ELR (cell line): ENCODE results near the gene CCL20.

Experiments
- DNase-seq: peaks from one replicate; pipeline ENCODE4 v3.0.0-alpha.2; 2015; ENCODE audit warnings: low read depth

The CCL20 gene

DNA sequence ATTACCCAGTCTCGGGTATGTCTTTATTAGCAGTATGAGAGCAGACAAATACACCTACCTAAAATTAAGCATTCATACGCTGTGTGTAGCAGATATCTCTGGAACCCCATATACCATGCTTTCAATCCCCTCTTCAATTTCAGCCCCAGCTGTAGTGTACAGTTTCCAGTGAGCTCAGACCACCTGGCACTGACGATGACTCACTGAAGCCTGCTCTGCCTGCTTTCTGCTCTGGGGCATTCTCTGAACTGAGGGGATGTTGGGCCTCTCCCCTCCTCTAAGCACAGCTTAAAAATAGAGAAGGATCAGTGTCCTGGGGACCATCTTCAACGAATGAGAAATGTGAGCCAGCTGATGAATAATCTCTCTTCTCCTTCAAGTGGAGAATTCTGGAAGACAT is 8.7 kb upstream of the CCL20 start:
- DNase-seq: peak; percentile 31

DNA sequence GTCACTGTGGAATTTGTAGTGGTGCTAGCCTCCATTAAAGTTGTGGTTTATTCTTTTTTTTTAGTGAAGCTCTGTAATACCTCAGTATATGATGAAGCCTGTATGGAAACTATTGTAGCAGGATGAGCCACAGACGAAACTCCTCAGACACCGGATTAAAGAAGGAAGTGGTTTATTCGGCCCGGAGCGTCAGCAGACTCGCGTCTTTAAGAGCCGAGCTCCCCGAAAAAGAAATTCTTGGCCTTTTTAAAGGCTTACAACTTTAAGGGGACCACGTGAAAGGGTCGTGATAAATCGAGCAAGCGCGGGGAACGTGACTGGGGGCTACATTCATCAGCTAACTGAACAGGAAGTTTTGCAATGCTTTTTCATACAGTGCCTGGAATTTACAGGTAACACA is 8.1 kb upstream of the CCL20 start:
- no peak for DNase-seq

DNA sequence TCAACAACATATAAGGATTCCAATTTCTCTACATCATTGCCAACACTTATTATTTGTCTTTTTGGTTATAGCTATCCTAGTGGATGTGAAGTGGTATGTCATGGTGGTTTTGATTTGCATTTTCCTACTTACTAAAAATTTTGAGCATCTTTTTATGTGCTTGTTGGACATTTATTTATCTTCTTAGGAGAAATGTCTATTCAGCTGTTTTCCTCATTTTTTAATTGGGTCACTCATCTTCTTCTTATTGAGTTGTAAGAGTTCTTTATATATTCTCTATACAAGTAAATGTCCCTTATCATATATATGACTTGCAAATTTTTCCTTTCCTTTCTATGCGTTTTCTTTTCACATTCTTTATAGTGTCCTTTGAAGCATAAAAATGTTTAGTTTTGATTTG is 4.7 kb upstream of the CCL20 start:
- DNase-seq: no peak

DNA sequence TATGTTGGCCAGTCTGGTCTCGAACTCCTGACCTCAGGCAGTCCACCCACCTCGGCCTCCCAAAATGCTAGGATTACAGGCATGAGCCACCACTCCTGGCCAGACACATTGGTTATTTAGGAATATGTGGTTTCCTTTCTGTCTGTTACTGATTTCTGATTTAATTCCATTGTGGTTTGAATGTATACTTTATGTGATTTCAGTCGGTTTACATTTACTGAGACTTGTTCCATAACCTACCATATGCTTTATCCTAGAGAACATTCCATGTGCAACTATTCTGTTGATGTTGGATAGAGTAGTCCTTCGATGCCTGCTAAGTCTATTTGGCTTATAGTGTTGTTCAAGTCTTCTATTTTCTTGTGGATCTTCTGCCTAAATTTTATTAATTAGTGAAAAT is 1.6 kb upstream of the CCL20 start:
- DNase-seq: no peak

DNA sequence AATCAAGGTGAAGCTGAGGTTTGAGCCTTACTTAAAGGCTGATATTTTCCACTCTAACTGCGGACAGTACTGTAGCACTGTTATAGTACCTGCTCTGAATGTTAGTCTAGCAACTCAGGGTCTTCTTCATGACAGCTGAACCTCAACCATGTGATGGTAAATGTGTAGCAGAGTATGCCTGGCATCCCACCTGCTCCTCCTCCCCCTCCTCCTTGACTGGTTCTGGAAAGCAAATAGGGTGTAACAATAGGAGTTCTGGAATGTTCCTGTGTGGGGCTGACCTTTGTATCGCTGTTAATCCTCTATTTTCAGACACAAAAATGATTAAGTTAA is 447 bp upstream of the CCL20 start:
- DNase-seq: no peak

DNA sequence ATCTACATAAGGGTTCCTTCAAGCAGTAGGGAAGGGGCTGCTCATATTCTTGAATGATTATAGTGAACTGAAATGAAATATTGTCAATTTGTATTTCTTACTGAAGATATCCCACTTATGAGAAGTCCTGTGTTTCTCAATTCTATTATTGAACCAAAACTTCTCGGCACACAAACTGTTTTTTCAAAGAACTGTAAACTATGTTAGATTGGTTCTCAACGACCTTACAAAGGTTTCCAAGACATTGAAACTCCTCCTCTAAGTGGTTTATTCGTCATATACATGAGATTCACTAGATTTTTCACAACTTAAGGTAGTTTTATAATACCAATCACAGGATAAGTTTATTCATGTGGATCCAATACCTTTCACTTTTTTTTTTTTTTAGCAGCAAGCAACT is 1.4 kb downstream of the CCL20 start:
- DNase-seq: no peak

DNA sequence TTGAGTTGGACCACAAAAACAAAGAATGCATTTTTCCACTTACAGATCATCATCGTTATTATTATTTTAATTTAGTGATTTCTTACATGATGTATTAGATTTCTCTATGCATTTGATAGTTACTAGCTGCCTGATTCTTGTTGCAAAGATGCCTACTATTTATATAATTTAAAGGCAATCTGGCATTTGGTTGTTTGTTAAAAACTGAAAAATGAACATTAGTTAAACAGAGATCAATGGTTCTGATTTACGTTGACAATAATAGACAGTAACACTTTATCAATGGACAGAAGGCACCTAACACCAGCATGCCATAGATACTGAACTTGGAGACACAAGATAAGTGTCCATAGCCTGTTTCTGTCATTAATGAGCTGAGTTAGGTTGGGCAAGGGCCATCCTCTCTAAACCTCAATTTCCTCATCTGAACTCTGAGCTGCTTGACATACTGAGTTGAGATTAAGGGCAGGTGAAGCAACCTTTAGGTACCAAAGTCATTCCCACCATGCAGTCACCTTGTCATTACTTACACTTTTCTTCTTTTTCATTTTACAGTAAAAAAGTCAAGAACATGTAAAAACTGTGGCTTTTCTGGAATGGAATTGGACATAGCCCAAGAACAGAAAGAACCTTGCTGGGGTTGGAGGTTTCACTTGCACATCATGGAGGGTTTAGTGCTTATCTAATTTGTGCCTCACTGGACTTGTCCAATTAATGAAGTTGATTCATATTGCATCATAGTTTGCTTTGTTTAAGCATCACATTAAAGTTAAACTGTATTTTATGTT is 3.1 kb downstream of the CCL20 start:
- DNase-seq: no peak

DNA sequence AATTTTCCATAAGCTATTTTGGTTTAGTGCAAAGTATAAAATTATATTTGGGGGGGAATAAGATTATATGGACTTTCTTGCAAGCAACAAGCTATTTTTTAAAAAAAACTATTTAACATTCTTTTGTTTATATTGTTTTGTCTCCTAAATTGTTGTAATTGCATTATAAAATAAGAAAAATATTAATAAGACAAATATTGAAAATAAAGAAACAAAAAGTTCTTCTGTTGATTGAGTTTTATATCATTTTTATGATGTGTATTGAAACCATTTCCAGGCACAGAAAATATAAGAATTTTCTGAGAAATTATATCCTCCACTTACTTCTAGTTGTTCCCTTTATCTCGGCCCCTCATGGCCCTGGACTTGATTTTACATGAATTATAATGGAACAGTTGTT is 3.7 kb downstream of the CCL20 start:
- no peak for DNase-seq

DNA sequence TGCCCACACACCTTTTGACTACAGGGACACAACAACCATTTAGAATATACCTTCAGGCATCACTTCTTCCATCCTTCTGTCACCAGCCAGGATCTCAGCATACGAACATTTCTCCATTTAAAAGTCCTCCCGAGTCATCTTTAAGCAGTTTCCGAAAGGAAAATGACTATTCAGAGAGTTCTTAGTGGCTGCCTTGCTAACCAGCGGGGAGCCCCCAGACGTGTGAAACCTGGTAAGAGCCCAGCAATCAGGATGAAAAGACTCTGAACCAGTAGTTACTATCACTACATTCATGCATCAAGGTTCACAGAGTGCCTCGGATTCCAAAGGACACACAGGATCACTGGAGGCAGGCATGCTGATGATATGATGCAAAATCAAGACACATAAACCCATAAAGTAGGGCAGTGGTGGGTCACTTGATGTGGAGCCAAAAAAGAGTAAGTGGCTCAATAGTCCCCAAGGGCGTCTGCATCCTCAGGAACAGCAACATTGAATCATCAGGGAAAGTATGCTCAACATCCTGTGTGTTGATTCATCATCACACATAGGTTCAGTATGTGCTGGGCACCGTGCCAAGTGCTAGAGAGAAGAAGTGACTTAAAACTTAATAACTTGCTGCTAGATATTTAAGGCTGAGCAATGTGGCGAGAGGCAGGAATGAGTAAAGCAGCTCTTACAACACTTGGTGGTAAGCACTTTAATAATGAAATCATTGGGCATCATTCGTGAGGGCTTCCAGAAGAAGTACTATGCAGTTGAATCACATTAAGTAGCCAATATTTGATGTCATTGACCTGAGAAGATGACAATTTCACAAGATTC is 4.4 kb downstream of the CCL20 start:
- peak; percentile 100 for DNase-seq

DNA sequence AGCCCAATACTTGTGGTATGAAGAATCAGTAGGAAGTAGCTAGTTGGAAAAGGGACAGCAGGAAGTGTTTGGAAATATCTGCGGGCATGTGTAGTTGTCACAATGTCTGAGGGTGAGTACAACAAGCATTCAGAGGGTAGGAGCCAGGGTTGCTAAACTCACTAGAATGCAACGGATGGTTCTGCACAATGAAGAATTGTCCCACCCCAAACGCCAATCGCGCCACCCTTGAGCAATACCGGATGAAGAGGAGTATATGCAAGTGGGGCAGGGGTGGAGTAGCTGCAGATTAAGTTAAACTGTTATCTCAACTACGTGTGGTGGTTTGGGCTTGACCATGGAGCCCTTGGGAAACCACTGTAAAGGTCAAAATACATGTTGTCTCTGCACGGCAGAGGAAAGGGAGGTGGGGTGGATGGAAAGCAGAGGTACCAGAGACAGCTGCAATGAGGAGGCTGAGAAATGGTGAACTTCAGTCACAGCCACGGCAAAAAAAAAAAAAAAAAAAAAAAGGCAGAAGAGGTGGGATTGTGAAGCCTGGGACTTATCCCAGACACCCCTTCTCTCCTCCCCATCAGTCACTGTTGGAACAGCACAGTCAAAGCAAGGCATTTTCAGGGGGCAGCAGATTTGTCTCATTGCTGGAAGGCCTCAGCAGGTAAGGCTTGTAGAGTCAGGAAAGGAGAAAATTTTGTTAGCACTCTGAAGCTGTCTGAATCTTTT is 5.2 kb downstream of the CCL20 start:
- DNase-seq: peak; percentile 15

DNA sequence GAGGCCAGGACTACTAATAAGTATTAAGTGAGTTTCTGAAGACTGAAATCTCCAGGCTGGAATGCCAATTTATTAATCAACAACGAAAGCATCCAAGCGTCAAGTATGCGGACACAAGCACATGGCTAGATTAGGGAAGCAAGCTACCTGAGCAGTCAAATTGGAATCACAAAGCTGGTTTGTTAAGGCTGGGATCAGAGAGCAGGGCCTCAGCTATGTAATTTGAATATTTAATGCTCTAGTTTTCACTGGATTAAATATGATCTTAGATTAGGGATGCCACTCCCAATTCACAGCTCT is 5.7 kb downstream of the CCL20 start:
- no peak for DNase-seq

DNA sequence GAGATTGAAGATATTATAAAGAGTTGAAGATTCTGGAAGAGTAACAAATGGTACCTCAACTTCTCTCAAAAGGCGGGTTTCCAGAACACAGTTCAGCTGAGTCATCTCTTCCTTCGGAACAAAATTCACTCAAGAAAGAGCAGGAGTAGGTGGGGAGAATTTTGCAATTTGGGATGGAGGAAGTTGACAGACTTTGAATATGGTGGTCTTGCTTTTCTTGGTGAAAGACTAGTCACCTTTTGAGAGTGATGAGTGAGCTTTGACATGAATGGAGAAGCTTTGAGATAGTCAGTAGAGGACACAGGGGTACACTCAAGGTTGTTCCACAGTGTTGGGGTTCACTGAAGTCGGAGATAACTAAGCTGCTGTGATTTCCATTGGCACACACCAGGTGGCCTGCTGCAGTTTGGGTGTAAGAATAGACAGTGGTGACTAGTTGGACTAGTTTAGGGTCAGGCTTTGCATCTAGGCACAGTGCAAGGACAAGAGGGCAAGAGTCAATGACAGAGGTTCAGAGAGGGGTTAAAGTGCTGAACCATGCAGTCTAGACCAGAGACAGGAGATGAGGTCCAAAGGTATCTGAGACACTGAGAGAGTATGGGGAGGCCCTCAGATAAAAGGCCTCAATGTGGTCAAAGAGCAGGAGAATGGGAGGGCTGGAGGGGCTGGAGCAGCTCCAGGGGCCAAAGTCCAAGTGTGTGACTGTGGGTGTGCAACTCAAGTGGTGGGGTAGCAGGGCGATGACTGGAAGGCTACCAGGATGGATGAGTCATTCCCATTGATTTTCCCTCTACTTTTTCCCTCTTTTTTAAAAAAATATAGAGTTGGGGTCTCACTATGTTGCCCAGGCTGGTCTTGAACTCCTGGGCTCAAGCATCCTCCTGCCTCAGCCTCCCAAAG is 7.7 kb downstream of the CCL20 start:
- DNase-seq: peak; percentile 45

DNA sequence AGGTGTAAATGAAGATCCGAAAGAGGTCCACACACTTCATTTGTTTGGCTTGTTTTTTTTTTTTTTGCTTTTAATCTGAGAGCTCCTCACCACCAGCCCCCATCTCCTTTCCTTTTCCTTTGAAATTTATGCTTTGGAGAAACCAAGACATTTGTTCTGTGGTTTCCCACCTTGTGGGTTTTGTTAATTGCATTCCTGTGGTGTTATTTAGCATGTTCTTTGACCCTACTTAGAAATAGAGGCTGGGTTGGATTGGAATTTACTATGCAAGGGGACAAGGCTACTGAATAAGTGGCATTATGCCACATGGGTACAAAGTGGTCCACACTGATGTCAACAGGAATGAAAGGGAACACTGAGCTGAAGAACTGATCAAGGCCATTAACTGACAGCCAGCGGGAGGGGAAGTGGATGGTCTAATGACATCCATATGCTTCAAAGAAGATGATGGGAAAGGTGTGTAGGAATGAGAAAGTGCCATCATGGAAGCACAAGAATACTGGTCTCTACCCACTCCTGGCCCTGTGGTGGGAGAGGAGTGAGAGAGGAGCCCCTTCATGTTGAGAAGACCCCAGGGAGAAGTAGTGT is 8.9 kb downstream of the CCL20 start:
- DNase-seq: no peak

DNA sequence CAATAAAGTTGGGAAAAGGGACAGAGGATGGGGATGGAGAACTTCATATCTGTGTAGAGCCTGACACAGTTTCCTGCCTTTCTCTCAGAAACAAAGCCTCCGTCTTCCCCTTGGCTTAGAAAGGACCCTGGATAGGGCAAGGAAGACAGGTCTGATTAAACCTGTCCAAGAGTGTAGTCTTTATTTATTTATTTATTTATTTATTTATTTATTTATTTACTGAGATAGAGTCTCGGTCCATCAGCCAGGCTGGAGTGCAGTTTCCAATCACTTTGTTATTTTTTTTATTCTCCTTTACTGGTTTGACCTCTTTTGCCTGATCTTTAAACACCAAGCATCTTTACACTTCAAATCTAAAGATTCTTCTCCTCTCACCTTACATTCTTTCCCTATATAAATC is 10.3 kb downstream of the CCL20 start:
- DNase-seq: no peak

DNA sequence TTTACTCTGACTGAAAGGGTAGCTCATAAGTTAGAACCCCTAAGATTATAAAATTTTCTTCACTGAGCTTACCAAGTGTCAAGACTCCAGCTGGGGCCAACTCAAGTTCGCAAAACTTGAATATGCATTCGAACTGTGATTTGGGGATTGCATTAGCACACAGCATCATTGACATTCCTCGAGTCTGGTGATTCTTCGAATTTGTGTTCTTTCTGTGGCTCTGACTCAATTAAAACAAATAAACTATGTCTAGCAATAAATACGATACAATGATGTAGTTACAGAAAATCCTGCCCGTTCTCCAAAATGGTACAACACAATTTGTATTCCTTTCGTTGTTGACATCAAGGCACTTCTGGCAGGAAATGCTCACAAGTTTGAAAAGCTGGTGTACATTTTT is 11.1 kb downstream of the CCL20 start:
- DNase-seq: no peak

DNA sequence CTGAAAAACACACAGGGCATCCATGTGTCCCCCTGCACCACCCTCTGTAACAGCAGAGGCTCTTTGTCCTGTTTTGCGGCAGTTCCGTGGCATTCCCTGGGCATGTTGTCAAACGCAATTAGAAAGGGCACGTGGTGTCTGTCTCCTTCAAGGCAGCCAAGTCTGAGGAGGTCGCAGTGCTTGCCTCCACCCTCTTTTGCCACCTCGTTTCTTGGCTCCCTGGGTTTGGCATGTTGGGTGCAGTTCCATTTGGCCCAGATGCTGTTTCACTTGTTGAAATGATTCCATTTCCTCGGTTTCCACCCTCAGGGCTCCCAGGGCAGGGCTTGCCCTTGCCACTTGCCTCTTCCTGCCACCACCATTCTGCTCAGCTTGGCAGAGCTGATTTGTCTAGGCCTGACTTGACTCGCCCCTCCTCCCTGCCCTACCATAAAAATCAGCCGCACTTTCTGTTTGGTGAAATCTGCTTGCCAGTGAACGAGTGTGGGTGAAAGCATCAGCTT is 12.4 kb downstream of the CCL20 start:
- DNase-seq: no peak

DNA sequence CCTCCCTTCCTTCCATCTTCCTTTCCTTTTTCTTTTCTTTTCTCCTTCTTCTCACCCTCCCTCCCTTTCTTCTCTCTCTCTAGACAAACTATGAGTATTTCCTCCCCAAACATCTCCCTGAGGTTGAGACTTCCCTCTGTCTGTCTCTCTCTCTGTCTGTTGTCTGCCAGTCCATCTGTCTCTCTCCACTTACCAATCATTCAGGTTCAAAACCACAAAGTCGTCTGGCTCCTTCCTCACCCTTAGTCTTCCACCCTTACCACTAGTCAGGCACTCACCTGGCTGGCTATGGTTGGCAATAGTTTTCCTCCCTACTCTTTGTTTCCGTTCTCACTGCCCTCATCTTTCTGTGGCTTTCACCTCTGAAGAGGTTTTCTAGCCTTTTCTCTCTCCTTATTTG is 12.9 kb downstream of the CCL20 start:
- DNase-seq: no peak

DNA sequence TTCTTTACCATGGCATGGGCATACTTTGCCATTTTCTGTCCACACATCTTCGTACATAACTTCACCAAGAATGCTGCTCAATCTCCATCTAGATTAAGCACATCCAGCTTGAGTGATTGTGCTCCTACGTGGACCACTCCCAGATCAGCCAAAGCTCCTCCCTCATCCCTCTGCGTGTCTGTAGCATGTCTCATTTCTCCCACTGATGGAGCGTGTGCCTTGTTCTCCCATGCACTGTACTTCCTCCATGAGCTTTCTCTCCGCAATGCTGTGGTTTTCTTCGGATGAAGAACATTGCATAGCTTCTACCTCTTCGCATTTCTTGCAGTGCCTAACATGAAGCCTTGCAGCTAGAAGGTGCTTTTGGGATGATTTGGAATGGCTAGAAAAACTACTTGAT is 13.5 kb downstream of the CCL20 start:
- DNase-seq: no peak

DNA sequence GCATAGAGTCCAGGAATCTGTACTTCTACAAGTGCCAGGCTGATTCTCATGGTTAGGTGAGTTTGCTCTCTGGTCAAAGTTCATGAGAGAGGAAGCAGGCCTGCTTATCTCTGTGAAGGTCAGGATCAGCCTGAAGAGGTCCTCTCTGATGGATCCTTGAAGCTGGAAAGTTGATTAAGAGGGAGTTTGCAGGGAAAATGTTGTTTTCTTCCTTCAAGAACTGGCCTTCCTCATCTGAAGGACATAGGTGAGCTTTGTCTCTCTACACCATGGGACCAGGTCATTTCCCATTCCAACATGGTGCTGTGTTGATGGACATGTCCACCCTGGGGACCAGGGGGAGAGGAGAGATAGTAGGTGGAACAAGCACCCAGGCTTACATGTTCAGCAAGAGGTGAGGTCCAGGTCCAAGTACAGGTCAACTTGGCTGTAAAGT is 14.9 kb downstream of the CCL20 start:
- DNase-seq: no peak

DNA sequence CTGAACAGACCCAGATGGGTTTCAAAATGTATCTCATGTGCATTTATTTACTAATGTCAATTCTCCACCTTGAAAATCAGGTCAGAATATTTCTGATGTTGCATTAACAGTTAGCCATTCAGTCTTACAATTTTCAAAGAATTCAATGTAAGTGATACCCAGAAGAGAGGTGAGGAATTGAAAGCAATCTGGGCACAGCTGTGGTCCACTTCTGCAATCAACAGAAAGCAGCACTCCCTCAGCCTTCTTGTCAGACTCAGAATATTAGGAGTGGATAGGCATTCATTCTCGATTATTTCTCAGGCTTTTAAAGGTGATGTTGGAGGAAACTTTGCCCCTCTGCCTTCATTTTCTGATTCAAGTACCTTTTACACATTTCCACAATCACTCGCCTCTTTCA is 15.7 kb downstream of the CCL20 start:
- DNase-seq: no peak

DNA sequence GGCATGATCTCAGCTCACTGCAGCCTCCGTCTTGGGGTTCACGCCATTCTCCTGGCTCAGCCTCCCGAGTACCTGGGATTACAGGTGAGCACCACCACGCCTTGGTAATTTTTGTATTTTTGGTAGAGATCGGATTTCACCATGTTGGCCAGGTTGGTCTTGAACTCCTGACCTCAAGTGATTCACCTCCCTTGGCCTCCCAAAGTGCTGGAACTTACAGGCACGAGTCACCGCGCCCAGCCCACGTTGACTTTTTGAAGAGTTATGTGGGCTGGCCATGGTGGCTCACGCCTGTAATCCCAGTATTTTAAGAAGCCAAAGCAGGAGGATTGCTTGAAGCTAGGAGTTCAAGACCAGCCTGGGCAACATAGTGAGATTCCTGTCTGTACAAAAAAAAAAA is 20.8 kb downstream of the CCL20 start:
- DNase-seq: peak; percentile 74
